ENCODE measurements around the gene ELFN1.
A peak's percentile ranks its signal among the peaks of the same experiment; 100 is the strongest.

Gene ELFN1

GRCh38 chr7:1753564-1753867, 83.4 kb downstream of the ELFN1 start:
- no peak overlapping the region for H3K4me3 ChIP-seq (ENCODE audit: low read length, poor library complexity, severe bottlenecking)
- no peaks in the 10 kb centered on the region for H3K36me3 ChIP-seq (ENCODE audit: insufficient read depth, low read length)
- no peak for TF ChIP-seq EZH2phosphoT487 (IDR thresholded peaks at IDR 0.05; ENCODE audit: borderline replicate concordance)
- TF ChIP-seq CTCF (conservative IDR thresholded peaks at IDR 0.05; ENCODE audit: low read length) = no peak
- H3K9me3 ChIP-seq (ENCODE audit: insufficient read depth, low read depth, low read length) = no peaks in the 10 kb centered on the region
- H2AFZ ChIP-seq (ENCODE audit: low read length) = 0 out of 2 replicates have a peak overlapping the region, but pooled peaks have one; percentile 40
- no peaks in the 10 kb centered on the region for H4K20me1 ChIP-seq (ENCODE audit: insufficient read depth, low read length, poor library complexity, severe bottlenecking)
- H3K4me1 ChIP-seq (ENCODE audit: insufficient read depth, low read length, poor library complexity, severe bottlenecking) = peaks cover 7% of the 10 kb centered on the region
- H3F3A ChIP-seq (ENCODE audit: low read depth) = no peaks in the 10 kb centered on the region
- no peaks in the 10 kb centered on the region for H3K79me2 ChIP-seq (ENCODE audit: insufficient read depth, low read length)
- H3K4me2 ChIP-seq (ENCODE audit: low read depth, low read length, poor library complexity, severe bottlenecking) = no peak overlapping the region
- H3K9me2 ChIP-seq (replicated peaks; ENCODE audit: low read depth, low read length) = no peaks in the 10 kb centered on the region
- H3K27me3 ChIP-seq (ENCODE audit: insufficient read depth, low read length, poor library complexity, severe bottlenecking) = no peaks in the 10 kb centered on the region
- H3K9ac ChIP-seq (ENCODE audit: low read depth, low read length, poor library complexity, severe bottlenecking) = no peak overlapping the region

DNA sequence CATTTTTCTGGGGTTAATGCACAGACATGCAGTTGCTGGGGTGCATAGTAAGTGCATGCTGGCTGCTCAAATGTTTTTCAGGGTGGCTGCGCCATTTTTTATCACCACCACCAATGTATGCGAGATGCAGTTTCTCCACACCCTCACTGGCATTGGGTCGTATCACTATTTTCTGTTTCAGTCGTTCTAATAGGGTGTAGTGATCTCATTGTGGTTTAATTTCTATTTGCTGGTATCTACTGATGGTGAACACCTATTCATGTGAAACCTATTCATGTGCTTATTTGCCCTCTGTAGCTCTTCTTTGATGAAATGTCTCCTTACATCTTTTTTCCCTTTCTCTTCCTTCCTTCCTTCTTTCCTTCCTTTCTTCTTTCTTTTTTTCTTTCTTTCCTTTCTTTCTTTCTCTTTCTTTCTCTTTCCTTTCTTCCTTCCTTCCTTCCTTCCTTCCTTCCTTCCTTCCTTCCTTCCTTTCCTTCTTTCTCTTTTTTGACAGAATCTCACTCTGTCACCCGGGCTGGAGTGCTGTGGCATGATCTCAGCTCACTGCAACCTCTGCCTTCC, 84.3 kb downstream of the ELFN1 start:
- H2AFZ ChIP-seq (ENCODE audit: low read length) = no peak overlapping the region
- TF ChIP-seq EZH2phosphoT487 (IDR thresholded peaks at IDR 0.05; ENCODE audit: borderline replicate concordance) (no peak), CTCF (conservative IDR thresholded peaks at IDR 0.05; ENCODE audit: low read length) (no peak)
- no peaks in the 10 kb centered on the region for H3K79me2 ChIP-seq (ENCODE audit: insufficient read depth, low read length)
- no peak overlapping the region for H3K4me3 ChIP-seq (ENCODE audit: low read length, poor library complexity, severe bottlenecking)
- H3K9me3 ChIP-seq (ENCODE audit: insufficient read depth, low read depth, low read length) = no peaks in the 10 kb centered on the region
- H3K9ac ChIP-seq (ENCODE audit: low read depth, low read length, poor library complexity, severe bottlenecking) = no peak overlapping the region
- no peaks in the 10 kb centered on the region for H3F3A ChIP-seq (ENCODE audit: low read depth)
- peaks cover 7% of the 10 kb centered on the region for H3K4me1 ChIP-seq (ENCODE audit: insufficient read depth, low read length, poor library complexity, severe bottlenecking)
- no peaks in the 10 kb centered on the region for H4K20me1 ChIP-seq (ENCODE audit: insufficient read depth, low read length, poor library complexity, severe bottlenecking)
- H3K27me3 ChIP-seq (ENCODE audit: insufficient read depth, low read length, poor library complexity, severe bottlenecking) = no peaks in the 10 kb centered on the region
- no peaks in the 10 kb centered on the region for H3K36me3 ChIP-seq (ENCODE audit: insufficient read depth, low read length)
- no peaks in the 10 kb centered on the region for H3K9me2 ChIP-seq (replicated peaks; ENCODE audit: low read depth, low read length)
- no peak overlapping the region for H3K4me2 ChIP-seq (ENCODE audit: low read depth, low read length, poor library complexity, severe bottlenecking)

DNA sequence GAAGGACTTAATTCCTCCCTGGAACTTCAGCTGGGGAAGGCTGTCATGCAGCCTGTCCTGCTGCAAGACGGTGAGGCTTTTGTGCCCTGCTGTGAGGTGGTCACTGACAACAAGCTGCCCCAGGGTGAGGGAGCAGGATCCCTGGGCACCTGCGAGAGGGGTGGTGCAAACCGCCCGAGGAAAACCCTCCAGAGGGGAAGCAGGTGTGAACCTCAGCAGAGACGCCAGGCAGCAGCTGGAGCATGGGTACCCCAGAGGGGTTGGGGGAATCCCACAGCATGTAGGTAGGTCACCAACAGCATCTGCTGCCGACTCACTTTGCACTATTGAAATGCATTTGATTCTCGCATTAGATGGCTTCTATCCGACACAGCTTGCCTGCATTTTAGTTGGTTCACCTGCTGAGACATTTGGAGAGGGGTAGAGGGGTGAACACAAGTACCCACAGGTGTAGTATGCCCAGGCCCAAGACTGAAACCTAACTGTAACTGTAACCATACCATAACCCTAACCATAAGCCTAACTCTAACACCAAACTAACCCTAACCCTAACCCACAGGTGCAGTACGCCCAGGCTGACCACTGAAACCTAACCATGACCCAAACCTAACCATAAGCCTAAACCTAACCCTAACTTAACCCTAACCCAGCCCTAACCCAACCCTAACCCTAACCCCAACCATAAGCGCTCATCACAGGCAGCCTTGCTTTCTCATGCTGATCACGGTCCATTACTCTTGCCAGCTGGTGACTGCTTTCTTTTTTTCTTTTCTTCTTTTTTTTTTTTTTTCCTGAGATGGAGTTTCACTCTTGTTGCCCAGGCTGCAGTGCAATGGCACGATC, 85.9 kb downstream of the ELFN1 start:
- no peaks in the 10 kb centered on the region for H3K9me2 ChIP-seq (replicated peaks; ENCODE audit: low read depth, low read length)
- no peaks in the 10 kb centered on the region for H3K79me2 ChIP-seq (ENCODE audit: insufficient read depth, low read length)
- peaks cover 7% of the 10 kb centered on the region for H3K4me1 ChIP-seq (ENCODE audit: insufficient read depth, low read length, poor library complexity, severe bottlenecking)
- H3K27me3 ChIP-seq (ENCODE audit: insufficient read depth, low read length, poor library complexity, severe bottlenecking) = no peaks in the 10 kb centered on the region
- H2AFZ ChIP-seq (ENCODE audit: low read length) = no peak overlapping the region
- TF ChIP-seq CTCF (conservative IDR thresholded peaks at IDR 0.05; ENCODE audit: low read length) (no peak), EZH2phosphoT487 (IDR thresholded peaks at IDR 0.05; ENCODE audit: borderline replicate concordance) (no peak)
- no peak overlapping the region for H3K4me3 ChIP-seq (ENCODE audit: low read length, poor library complexity, severe bottlenecking)
- H3K9ac ChIP-seq (ENCODE audit: low read depth, low read length, poor library complexity, severe bottlenecking) = no peak overlapping the region
- H3K36me3 ChIP-seq (ENCODE audit: insufficient read depth, low read length) = no peaks in the 10 kb centered on the region
- no peaks in the 10 kb centered on the region for H3F3A ChIP-seq (ENCODE audit: low read depth)
- no peaks in the 10 kb centered on the region for H3K9me3 ChIP-seq (ENCODE audit: insufficient read depth, low read depth, low read length)
- no peak overlapping the region for H3K4me2 ChIP-seq (ENCODE audit: low read depth, low read length, poor library complexity, severe bottlenecking)
- no peaks in the 10 kb centered on the region for H4K20me1 ChIP-seq (ENCODE audit: insufficient read depth, low read length, poor library complexity, severe bottlenecking)

Measured in Loucy (cell line).